ENCODE data around the gene SPAG9.
A peak's percentile ranks its signal among the peaks of the same experiment; 100 is the strongest.

SPAG9 gene

DNA sequence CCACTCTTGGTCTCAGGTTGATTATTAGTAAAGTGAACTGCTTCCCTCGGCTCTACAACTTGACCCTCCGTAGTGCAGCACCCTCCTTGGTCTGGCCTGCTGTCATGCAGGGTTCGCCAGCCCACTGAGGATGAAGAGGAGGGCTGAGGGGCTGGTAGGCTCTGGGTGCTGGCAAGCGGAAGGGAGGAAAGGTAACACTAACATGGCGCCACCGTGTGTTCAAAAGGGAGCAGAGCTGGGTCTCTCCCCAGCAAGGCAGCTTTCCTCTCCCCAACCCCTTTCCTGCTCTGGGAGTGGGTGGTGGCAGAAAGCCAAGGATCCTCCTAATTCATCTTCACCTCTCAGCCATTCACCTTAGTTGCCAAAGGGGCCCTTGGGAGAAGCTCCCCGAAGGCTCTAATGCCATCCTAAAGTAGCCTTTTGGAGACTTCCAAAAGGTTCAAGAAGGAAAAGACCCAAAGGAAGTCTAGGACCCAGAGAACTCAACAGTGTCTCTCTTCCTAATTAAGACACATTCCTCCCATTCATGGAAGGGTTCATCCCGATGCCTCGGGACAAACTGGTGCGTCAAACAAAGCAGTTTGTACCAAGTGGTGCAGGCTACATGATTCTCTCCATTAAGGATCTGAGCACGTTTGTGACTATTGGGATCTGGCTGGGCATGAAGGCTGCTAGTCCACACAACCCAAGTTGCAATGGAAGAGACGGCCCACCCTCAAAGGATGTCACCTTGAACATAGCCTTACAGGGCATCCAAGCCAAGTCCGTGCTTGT lies 163.7 kb downstream of the SPAG9 start:
- TF ChIP-seq, protein P1, sequence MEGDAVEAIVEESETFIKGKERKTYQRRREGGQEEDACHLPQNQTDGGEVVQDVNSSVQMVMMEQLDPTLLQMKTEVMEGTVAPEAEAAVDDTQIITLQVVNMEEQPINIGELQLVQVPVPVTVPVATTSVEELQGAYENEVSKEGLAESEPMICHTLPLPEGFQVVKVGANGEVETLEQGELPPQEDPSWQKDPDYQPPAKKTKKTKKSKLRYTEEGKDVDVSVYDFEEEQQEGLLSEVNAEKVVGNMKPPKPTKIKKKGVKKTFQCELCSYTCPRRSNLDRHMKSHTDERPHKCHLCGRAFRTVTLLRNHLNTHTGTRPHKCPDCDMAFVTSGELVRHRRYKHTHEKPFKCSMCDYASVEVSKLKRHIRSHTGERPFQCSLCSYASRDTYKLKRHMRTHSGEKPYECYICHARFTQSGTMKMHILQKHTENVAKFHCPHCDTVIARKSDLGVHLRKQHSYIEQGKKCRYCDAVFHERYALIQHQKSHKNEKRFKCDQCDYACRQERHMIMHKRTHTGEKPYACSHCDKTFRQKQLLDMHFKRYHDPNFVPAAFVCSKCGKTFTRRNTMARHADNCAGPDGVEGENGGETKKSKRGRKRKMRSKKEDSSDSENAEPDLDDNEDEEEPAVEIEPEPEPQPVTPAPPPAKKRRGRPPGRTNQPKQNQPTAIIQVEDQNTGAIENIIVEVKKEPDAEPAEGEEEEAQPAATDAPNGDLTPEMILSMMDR (IDR thresholded peaks at IDR 0.05) = peak; percentile 85
- no peak for TF ChIP-seq ZFX (IDR thresholded peaks at IDR 0.05; ENCODE audit: borderline replicate concordance)
- H3K27ac ChIP-seq = 0 out of 2 replicates have a peak overlapping the region, but pooled peaks have one; percentile 10

DNA sequence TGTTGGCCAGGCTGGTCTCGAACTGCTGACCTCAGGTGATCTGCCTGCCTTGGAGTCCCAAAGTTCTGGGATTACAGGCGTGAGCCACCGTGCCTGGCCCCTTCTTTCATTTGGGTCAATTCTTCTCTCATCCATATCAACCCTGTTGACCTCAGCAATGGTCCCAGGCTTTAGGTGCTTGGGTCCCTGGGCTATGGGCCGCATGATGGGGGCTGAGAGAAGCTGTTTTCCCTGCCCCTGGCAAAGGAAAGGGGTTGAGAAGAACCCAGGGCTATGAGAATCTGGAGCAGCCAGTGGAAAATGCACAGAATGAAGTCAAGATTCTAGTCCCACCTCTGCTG lies 164.3 kb downstream of the SPAG9 start:
- H3K27ac ChIP-seq = 0 out of 2 replicates have a peak overlapping the region, but pooled peaks have one; percentile 10
- no peak for TF ChIP-seq ZFX (IDR thresholded peaks at IDR 0.05; ENCODE audit: borderline replicate concordance)
- TF ChIP-seq, protein P1 (IDR thresholded peaks at IDR 0.05) = no peak

DNA sequence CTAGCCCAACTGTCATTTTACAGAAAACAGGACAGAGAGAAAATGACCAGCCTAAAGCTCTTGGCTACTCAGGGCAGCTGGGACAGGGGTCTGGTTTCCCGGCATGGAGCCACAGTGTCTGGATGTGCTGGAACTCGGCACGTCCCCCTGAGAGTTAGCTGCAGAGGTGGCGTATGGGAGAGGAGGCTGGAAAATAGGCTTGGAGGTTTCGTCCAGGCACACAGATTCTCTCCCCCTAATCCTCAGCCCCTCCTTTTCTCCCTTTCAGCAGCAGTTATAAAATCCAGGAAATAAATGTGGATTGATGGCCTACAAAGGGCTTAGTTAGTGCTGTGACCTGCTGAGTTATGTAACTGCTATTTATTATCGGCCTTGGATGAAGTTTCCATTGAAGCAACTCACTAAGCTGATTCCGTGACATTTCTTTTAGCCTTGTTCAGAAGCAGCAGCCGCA lies 165.0 kb downstream of the SPAG9 start:
- H3K27ac ChIP-seq = no peak overlapping the region
- no peak for TF ChIP-seq ZFX (IDR thresholded peaks at IDR 0.05; ENCODE audit: borderline replicate concordance)
- TF ChIP-seq, protein P1 (IDR thresholded peaks at IDR 0.05) = no peak

DNA sequence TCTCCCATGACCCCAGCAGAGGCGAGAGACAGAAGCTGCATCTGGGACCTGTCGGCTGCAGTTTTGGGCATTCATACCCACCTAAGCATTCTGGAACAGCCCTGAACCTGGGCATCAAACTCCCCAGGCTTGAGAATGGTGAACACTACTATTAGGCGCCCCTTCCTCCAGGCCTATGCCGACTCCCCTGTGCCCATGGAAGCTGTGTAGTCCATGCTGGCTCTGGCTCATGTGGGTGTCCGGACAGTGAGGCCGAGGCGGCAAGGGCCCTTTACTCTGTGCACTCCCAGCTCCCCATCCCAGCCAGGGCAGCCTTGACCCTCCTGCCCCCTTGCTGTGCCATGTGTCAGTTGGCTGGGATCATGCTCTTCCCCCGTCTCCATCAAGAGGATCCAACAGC lies 165.5 kb downstream of the SPAG9 start:
- no peak overlapping the region for H3K27ac ChIP-seq

DNA sequence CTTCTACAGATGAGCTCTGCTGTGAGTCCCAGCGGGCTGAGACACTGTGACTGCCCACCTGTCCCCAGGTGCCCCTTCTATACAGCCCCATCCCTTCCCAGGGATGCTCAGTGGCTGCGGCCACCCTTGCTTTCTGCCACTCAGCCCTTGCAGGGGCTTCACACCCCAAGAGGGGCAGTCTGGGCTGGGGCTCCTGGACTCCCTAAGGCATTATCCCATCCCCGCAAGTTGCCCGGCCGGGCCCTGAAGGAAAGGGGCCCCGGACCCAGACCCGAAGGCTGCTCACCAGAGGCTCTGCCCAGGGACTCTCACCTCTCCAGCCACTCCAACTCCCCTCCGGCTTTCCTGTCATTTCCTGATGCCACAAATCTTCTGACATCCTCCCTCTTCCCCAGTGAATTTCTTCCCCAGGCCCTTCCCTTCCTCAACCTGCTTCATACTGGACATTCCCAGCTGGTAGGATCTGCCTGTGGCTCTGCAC lies 166.0 kb downstream of the SPAG9 start:
- TF ChIP-seq, protein P1 (IDR thresholded peaks at IDR 0.05) = no peak
- no peak for TF ChIP-seq ZFX (IDR thresholded peaks at IDR 0.05; ENCODE audit: borderline replicate concordance)
- H3K27ac ChIP-seq = no peak overlapping the region

More for the DNA sequence above, 165.5 kb downstream of the SPAG9 start:
- TF ChIP-seq, protein P1 (IDR thresholded peaks at IDR 0.05) = no peak
- no peak for TF ChIP-seq ZFX (IDR thresholded peaks at IDR 0.05; ENCODE audit: borderline replicate concordance)

DNA sequence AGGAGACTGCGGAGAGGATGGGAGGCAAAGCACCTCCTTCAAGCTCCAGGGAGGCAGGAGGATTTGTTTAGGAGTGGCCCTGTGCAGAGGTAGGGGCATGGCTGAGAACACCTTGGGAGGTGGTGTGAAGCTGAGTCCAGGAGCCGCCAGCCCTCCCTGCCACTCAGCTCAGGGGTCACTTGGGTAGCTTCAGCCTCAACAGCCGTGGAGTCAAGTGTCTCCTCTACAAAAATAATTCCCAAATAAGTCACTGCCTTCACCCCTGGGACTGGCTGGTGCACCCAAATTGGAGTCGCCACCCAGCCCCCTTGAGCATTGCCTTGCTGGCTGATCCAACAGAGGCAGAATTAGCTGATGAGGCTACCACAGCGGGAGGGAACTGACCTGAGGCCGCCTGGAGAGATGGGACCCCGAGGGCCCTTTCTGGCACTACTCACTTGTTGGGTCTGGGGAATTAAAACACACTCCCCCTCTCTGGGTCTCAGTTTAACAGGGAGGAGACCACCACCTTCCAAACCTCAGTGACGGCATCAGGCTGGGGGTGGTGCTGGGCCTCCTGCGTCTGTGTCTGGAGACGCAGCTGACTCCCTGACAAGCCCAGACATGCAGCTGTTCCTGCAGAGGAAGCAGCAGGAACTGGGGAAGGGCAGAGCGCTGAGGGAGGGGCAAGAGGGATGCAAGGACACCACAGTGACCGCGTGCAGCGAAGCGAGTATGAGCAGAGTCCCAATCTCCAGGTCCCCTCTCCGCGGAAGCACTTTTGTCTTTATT lies 166.7 kb downstream of the SPAG9 start:
- no peak overlapping the region for H3K27ac ChIP-seq
- TF ChIP-seq, protein P1 (IDR thresholded peaks at IDR 0.05) = no peak
- no peak for TF ChIP-seq ZFX (IDR thresholded peaks at IDR 0.05; ENCODE audit: borderline replicate concordance)

DNA sequence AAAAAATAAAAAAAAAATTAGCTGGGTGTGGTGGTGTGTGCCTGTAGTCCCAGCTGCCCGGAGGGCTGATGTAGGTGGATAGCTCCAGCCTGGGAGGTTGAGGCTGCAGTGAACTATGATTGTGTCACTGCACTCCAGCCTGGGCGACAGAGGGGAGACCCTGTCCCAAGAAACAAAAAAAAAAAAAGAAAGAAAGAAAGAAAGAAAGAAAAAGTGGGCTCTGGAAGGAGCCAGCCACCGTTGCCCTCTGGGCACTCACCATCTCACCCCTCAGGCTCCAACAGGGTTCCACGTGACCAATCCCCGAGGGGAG lies 167.2 kb downstream of the SPAG9 start:
- H3K27ac ChIP-seq = no peak overlapping the region
- TF ChIP-seq ZFX (IDR thresholded peaks at IDR 0.05; ENCODE audit: borderline replicate concordance) = no peak
- TF ChIP-seq, protein P1 (IDR thresholded peaks at IDR 0.05) = no peak
